Measurements from ENCODE around the gene ROBO3. TPM values are rescaled to one million over a fixed set of nuclear protein-coding genes. Genes with fewer than 3 reads are reported as not detected.

Gene ROBO3
- total RNA-seq = 10 to 100 TPM in 2 of 4 donors, 1 to 10 TPM in 2; 5.6 to 38.6 (median 17.0) TPM

GRCh38 chr11:124865181-124865901, at the start of gene ROBO3:
TSS of gene ROBO3 (plus strand) at chr11:124865432. CDS start at chr11:124865578, 146 bp downstream.
- Histone ChIP-seq H3K4me3 (peak within 1 kb of the TSS in 2 of 4 donors; percentile 9 to 42), H3K27me3 (peaks cover 99% of the 10 kb centered on the region), H3K9me3 (no peaks in the 10 kb centered on the region), H3K36me3 (no peaks in the 10 kb centered on the region), H3K27ac (no peak within 1 kb of the TSS), H3K4me1 (peaks cover 12 to 49% (median 22%) of the 10 kb centered on the region in 4 donors)
- TF ChIP-seq EP300 (IDR thresholded peaks at IDR 0.05; ENCODE audit: low read depth) (no peak), CTCF (IDR thresholded peaks at IDR 0.05) (no peak), POLR2A (IDR thresholded peaks at IDR 0.05) (no peak), POLR2AphosphoS5 (IDR thresholded peaks at IDR 0.05) (no peak)
- intact Hi-C loops (cut with DNase I; ENCODE audit: low total_unique reads) (loop anchor here (10.0 kb wide), 1 partner anchor 201 kb away; no protein-coding TSS in a partner anchor), in situ Hi-C loops (cut with MboI; ENCODE audit: low pct_ligation_motif_present in 1 of 4, low pct_unique_long_range_greater_than_20kb in 1 of 4, low sequenced_read_pairs in 3 of 4) (loop anchor here in 1 of 4 donors (25.0 kb wide), 1 partner anchor 453 kb away; the partner anchor contains the start of gene OR8B4)
- 0 to 16% methylated on average over 4 to 53 of the region's 53 CpGs for WGBS, 2 donors (ENCODE audit: low coverage in 1 of 2)
- no peak for DNase-seq

- in situ Hi-C loops (cut with MboI; ENCODE audit: low pct_ligation_motif_present in 1 of 4, low pct_unique_long_range_greater_than_20kb in 1 of 4, low sequenced_read_pairs in 3 of 4) = no loop called here
- H3K4me1 ChIP-seq = no peaks in the 10 kb centered on the region
- H3K27ac ChIP-seq = no peak overlapping the region
- intact Hi-C loops (cut with DNase I; ENCODE audit: low total_unique reads) = no loop called here
- H3K9me3 ChIP-seq = no peaks in the 10 kb centered on the region
- DNase-seq = peak; percentile 45
- H3K27me3 ChIP-seq = peaks cover 40% of the 10 kb centered on the region
- no peaks in the 10 kb centered on the region for H3K36me3 ChIP-seq
- WGBS, 2 donors (ENCODE audit: low coverage in 1 of 2) = 54 to 80% methylated on average over 2 to 3 of the region's 3 CpGs
- no peak for TF ChIP-seq EP300 (IDR thresholded peaks at IDR 0.05; ENCODE audit: low read depth)
- no peak for TF ChIP-seq CTCF (IDR thresholded peaks at IDR 0.05)
- no peak for TF ChIP-seq POLR2AphosphoS5 (IDR thresholded peaks at IDR 0.05)
- no peak for TF ChIP-seq POLR2A (IDR thresholded peaks at IDR 0.05)
- no peak overlapping the region for H3K4me3 ChIP-seq
Observed at GRCh38 chr11:124817036-124817435, 48.2 kb upstream of the ROBO3 start.

- intact Hi-C loops (cut with DNase I; ENCODE audit: low total_unique reads) = no loop called here
- no peak for TF ChIP-seq EP300 (IDR thresholded peaks at IDR 0.05; ENCODE audit: low read depth)
- no peak for TF ChIP-seq POLR2A (IDR thresholded peaks at IDR 0.05)
- TF ChIP-seq CTCF (IDR thresholded peaks at IDR 0.05) = no peak
- TF ChIP-seq POLR2AphosphoS5 (IDR thresholded peaks at IDR 0.05) = no peak
- Histone ChIP-seq H3K27ac (no peak overlapping the region), H3K27me3 (peaks cover 22% of the 10 kb centered on the region), H3K4me1 (peaks cover 0 to 16% (median 6%) of the 10 kb centered on the region in 4 donors), H3K9me3 (no peaks in the 10 kb centered on the region), H3K36me3 (no peaks in the 10 kb centered on the region), H3K4me3 (no peak overlapping the region)
- DNase-seq = no peak
- WGBS, 2 donors (ENCODE audit: low coverage in 1 of 2) = 57 to 74% methylated on average over 4 to 6 of the region's 6 CpGs
- in situ Hi-C loops (cut with MboI; ENCODE audit: low pct_ligation_motif_present in 1 of 4, low pct_unique_long_range_greater_than_20kb in 1 of 4, low sequenced_read_pairs in 3 of 4) = no loop called here
Observed at GRCh38 chr11:124821995-124822730, 43.1 kb upstream of the ROBO3 start.

Data from transverse colon (tissue), 4 donors.